Medulla oblongata (tissue), 1 donor: ENCODE measurements around the gene LRRC49.
"Not testable (repeated sequence)": the region's sequence is repeated elsewhere in the genome, so short reads cannot be mapped to it uniquely, and the experiment has no call there.

ENCODE experiments used
- DNase-seq: peaks from one replicate; pipeline ENCODE4 v3.0.0-alpha.2; 2015; ENCODE audit errors: extremely low spot score

Gene LRRC49

GRCh38 chr15:70867911-70868467 lies 24.6 kb upstream of the LRRC49 start:
- no peak for DNase-seq

- DNase-seq: no peak
These were observed 23.3 kb upstream of the LRRC49 start for GRCh38 chr15:70869346-70869745.

- no peak for DNase-seq
These were observed 22.6 kb upstream of the LRRC49 start for GRCh38 chr15:70870051-70870450.

GRCh38 chr15:70871490-70871889 lies 21.1 kb upstream of the LRRC49 start:
- not testable (repeated sequence) for DNase-seq

GRCh38 chr15:70873232-70874054 lies 19.2 kb upstream of the LRRC49 start:
- no peak for DNase-seq

- DNase-seq: peak; percentile 89
These were observed 17.4 kb upstream of the LRRC49 start for GRCh38 chr15:70875001-70875782.

GRCh38 chr15:70876011-70876410 lies 16.6 kb upstream of the LRRC49 start:
- DNase-seq: no peak

- no peak for DNase-seq
These were observed 15.9 kb upstream of the LRRC49 start for GRCh38 chr15:70876683-70877082.

- DNase-seq: no peak
These were observed 13.2 kb upstream of the LRRC49 start for GRCh38 chr15:70879401-70879800.

GRCh38 chr15:70880781-70881180 lies 11.8 kb upstream of the LRRC49 start:
- no peak for DNase-seq

- DNase-seq: no peak
These were observed 10.3 kb upstream of the LRRC49 start for GRCh38 chr15:70882361-70882760.

GRCh38 chr15:70892912-70893560 lies 410 bp downstream of the LRRC49 start:
- peak; percentile 74 for DNase-seq

- no peak for DNase-seq
These were observed 9.5 kb downstream of the LRRC49 start for GRCh38 chr15:70902107-70902506.

- no peak for DNase-seq
These were observed 14.2 kb downstream of the LRRC49 start for GRCh38 chr15:70906842-70907241.

GRCh38 chr15:70907784-70908471 lies 15.3 kb downstream of the LRRC49 start:
- DNase-seq: no peak

GRCh38 chr15:70910958-70911357 lies 18.3 kb downstream of the LRRC49 start:
- no peak for DNase-seq

- no peak for DNase-seq
These were observed 19.6 kb downstream of the LRRC49 start for GRCh38 chr15:70912187-70912586.

GRCh38 chr15:70916531-70916930 lies 23.9 kb downstream of the LRRC49 start:
- DNase-seq: no peak

GRCh38 chr15:70917955-70918354 lies 25.3 kb downstream of the LRRC49 start:
- no peak for DNase-seq

GRCh38 chr15:70920981-70921696 lies 28.5 kb downstream of the LRRC49 start:
- no peak for DNase-seq

- no peak for DNase-seq
These were observed 29.5 kb downstream of the LRRC49 start for GRCh38 chr15:70922119-70922518.
